DLD1 (cell line): ENCODE data around the gene GPNMB.

Experiments used
- in situ Hi-C: cut with HindIII; loops from 2 replicates; pipeline ENCODE4 v1.10.0; 2017; ENCODE audit warnings: low sequenced_read_pairs

The GPNMB gene

GRCh38 chr7:23228412-23228811 lies 18.2 kb upstream of the GPNMB start:
- in situ Hi-C loops: no loop called here

GRCh38 chr7:23230641-23231101 lies 15.9 kb upstream of the GPNMB start:
- in situ Hi-C loops: no loop called here

GRCh38 chr7:23232966-23233365 lies 13.6 kb upstream of the GPNMB start:
- in situ Hi-C loops: no loop called here

- in situ Hi-C loops: no loop called here
Measured at GRCh38 chr7:23234569-23235296, 11.8 kb upstream of the GPNMB start.

- in situ Hi-C loops: no loop called here
Measured at GRCh38 chr7:23235813-23236221, 10.8 kb upstream of the GPNMB start.

- in situ Hi-C loops: no loop called here
Measured at GRCh38 chr7:23237000-23237399, 9.6 kb upstream of the GPNMB start.

- in situ Hi-C loops: no loop called here
Measured at GRCh38 chr7:23238983-23239652, 7.5 kb upstream of the GPNMB start.

- in situ Hi-C loops: no loop called here
Measured at GRCh38 chr7:23239698-23240097, 6.9 kb upstream of the GPNMB start.

GRCh38 chr7:23242321-23242720 lies 4.3 kb upstream of the GPNMB start:
- in situ Hi-C loops: no loop called here

GRCh38 chr7:23242935-23243334 lies 3.6 kb upstream of the GPNMB start:
- in situ Hi-C loops: no loop called here

GRCh38 chr7:23247046-23247602 lies 549 bp downstream of the GPNMB start:
- in situ Hi-C loops: no loop called here

GRCh38 chr7:23247603-23248335 lies 1.2 kb downstream of the GPNMB start:
- in situ Hi-C loops: no loop called here

- in situ Hi-C loops: no loop called here
Measured at GRCh38 chr7:23249486-23249885, 2.9 kb downstream of the GPNMB start.

GRCh38 chr7:23254051-23254681 lies 7.6 kb downstream of the GPNMB start:
- in situ Hi-C loops: loop anchor here (25.0 kb wide), 1 partner anchor 458 kb away; the partner anchor contains the start of gene STK31

GRCh38 chr7:23256731-23257130 lies 10.2 kb downstream of the GPNMB start:
- in situ Hi-C loops: loop anchor here (25.0 kb wide), 1 partner anchor 456 kb away; the partner anchor contains the start of gene STK31

GRCh38 chr7:23260371-23260770 lies 13.8 kb downstream of the GPNMB start:
- in situ Hi-C loops: loop anchor here (25.0 kb wide), 1 partner anchor 452 kb away; the partner anchor contains the start of gene STK31

- in situ Hi-C loops: loop anchor here (25.0 kb wide), 1 partner anchor 450 kb away; the partner anchor contains the start of gene STK31
Measured at GRCh38 chr7:23261843-23262452, 15.4 kb downstream of the GPNMB start.

- in situ Hi-C loops: loop anchor here (25.0 kb wide), 1 partner anchor 447 kb away; the partner anchor contains the start of gene STK31
Measured at GRCh38 chr7:23264916-23265458, 18.4 kb downstream of the GPNMB start.

- in situ Hi-C loops: loop anchor here (25.0 kb wide), 1 partner anchor 445 kb away; the partner anchor contains the start of gene STK31
Measured at GRCh38 chr7:23266918-23267317, 20.3 kb downstream of the GPNMB start.

- in situ Hi-C loops: loop anchor here (25.0 kb wide), 1 partner anchor 445 kb away; the partner anchor contains the start of gene STK31
Measured at GRCh38 chr7:23267357-23267756, 20.8 kb downstream of the GPNMB start.
